CD14-positive monocyte (primary cell): ENCODE results near the gene PPP1R1A. TPM values are rescaled to one million over a fixed set of nuclear protein-coding genes. Genes with fewer than 3 reads are reported as not detected.
A peak's percentile ranks its signal among the peaks of the same experiment; 100 is the strongest.

Source experiments
- DNase-seq, 3 donors: peaks; one replicate each; pipeline ENCODE4 v3.0.0-alpha.2; 2011 to 2022
- H2AFZ ChIP-seq: 2 replicates; pipeline ENCODE4 v1.6.0; 2012; ENCODE audit warnings: mild to moderate bottlenecking, low read depth, low read length, inconsistent platforms; ENCODE audit not compliant: insufficient read depth, poor library complexity, severe bottlenecking
- H3K27ac ChIP-seq, 2 donors: 1 replicate in 1 of 2; 2 replicates in 1 of 2; pipeline ENCODE4 v1.5.1; 2012 to 2013; ENCODE audit warnings: low read length in 2 of 2, control low read depth in 1 of 2, inconsistent platforms in 1 of 2, low read depth in 1 of 2, mild to moderate bottlenecking in 1 of 2
- H3K27me3 ChIP-seq, 2 donors: one replicate each; pipeline versions ENCODE4 v1.6.0 to v1.6.1; 2011 to 2013; ENCODE audit warnings: low read length in 2 of 2; ENCODE audit not compliant: control insufficient read depth in 2 of 2, insufficient read depth in 2 of 2
- H3K36me3 ChIP-seq, 2 donors: replicated peaks in 1 of 2; 1 replicate in 1 of 2; 2 replicates in 1 of 2; pipeline versions ENCODE4 v1.5.1 to v1.6.1; 2012 to 2013; ENCODE audit warnings: low read length in 2 of 2, control low read depth in 1 of 2, inconsistent platforms in 1 of 2, mild to moderate bottlenecking in 1 of 2; ENCODE audit not compliant: insufficient read depth in 2 of 2, control insufficient read depth in 1 of 2
- H3K4me1 ChIP-seq, 2 donors: 1 replicate in 1 of 2; 2 replicates in 1 of 2; pipeline versions ENCODE4 v1.5.1 to v1.6.1; 2012 to 2013; ENCODE audit warnings: low read length in 2 of 2, control low read depth in 1 of 2, inconsistent platforms in 1 of 2, mild to moderate bottlenecking in 1 of 2, moderate library complexity in 1 of 2; ENCODE audit not compliant: insufficient read depth in 2 of 2, control insufficient read depth in 1 of 2
- H3K4me2 ChIP-seq: replicated peaks from 2 replicates; pipeline ENCODE3; 2012; ENCODE audit warnings: low read length, moderate library complexity, mild to moderate bottlenecking; ENCODE audit not compliant: poor library complexity, severe bottlenecking; ENCODE audit errors: extremely low read depth
- H3K4me3 ChIP-seq, 3 experiments: fragments of 200-600 bp in 1 of 3; sonication (generic) in 1 of 3; replicated peaks in 1 of 3; 1 replicate in 2 of 3; 2 replicates in 1 of 3; pipeline ENCODE4 v1.5.1; 2011 to 2013; ENCODE audit warnings: low read length in 3 of 3, mild to moderate bottlenecking in 3 of 3, control low read depth in 2 of 3, low read depth in 2 of 3, inconsistent platforms in 1 of 3, moderate library complexity in 1 of 3
- H3K79me2 ChIP-seq: 2 replicates; pipeline ENCODE4 v1.6.0; 2012; ENCODE audit warnings: mild to moderate bottlenecking, control low read depth, inconsistent platforms, low read length, moderate library complexity; ENCODE audit not compliant: insufficient read depth
- H3K9ac ChIP-seq: 2 replicates; pipeline ENCODE4 v1.6.0; 2017; ENCODE audit warnings: low read length, mild to moderate bottlenecking; ENCODE audit not compliant: insufficient read depth, poor library complexity, severe bottlenecking
- H3K9me3 ChIP-seq, 2 donors: replicated peaks in 1 of 2; 1 replicate in 1 of 2; 2 replicates in 1 of 2; pipeline versions ENCODE4 v1.5.1 to v1.6.1; 2012 to 2013; ENCODE audit warnings: low read length in 2 of 2, control low read depth in 1 of 2; ENCODE audit not compliant: control insufficient read depth in 1 of 2, insufficient read depth in 1 of 2
- H4K20me1 ChIP-seq: 2 replicates; pipeline ENCODE4 v1.6.0; 2012; ENCODE audit warnings: mild to moderate bottlenecking, low read length, control low read depth, moderate library complexity; ENCODE audit not compliant: insufficient read depth
- H3K27ac Mint-ChIP-seq, 7 donors: one replicate each; pipeline ENCODE4 v1.8.0; 2020; ENCODE audit warnings: mild to moderate bottlenecking in 7 of 7, mixed read lengths in 7 of 7, moderate library complexity in 6 of 7, inconsistent platforms in 2 of 7
- H3K27me3 Mint-ChIP-seq, 3 donors: one replicate each; pipeline ENCODE4 v1.8.0; 2021 to 2022; ENCODE audit warnings: low read depth in 3 of 3, mild to moderate bottlenecking in 3 of 3, mixed read lengths in 3 of 3, moderate library complexity in 3 of 3, inconsistent platforms in 1 of 3
- H3K36me3 Mint-ChIP-seq, 2 donors: one replicate each; pipeline ENCODE4 v1.8.0; 2020; ENCODE audit warnings: mixed read lengths in 2 of 2, inconsistent platforms in 1 of 2, mild to moderate bottlenecking in 1 of 2
- H3K4me1 Mint-ChIP-seq: one replicate; pipeline ENCODE4 v1.8.0; 2020; ENCODE audit warnings: mild to moderate bottlenecking, mixed read lengths
- H3K4me3 Mint-ChIP-seq, 2 donors: one replicate each; pipeline ENCODE4 v1.8.0; 2020; ENCODE audit warnings: mild to moderate bottlenecking in 2 of 2, mixed read lengths in 2 of 2, moderate library complexity in 1 of 2
- H3K9me3 Mint-ChIP-seq, 7 donors: one replicate each; pipeline ENCODE4 v1.8.0; 2020 to 2022; ENCODE audit warnings: mixed read lengths in 7 of 7, mild to moderate bottlenecking in 6 of 7, moderate library complexity in 6 of 7, inconsistent platforms in 2 of 7
- WGBS: methylation state at CpG from one replicate; pipeline ENCODE4 v1.1.5; 2013; ENCODE audit warnings: missing lambda C conversion rate; ENCODE audit not compliant: insufficient coverage; 5-methylcytosine and 5-hydroxymethylcytosine counted together
- intact Hi-C, 2 donors: fragments of 100-400 bp; cut with micrococcal nuclease; formaldehyde crosslinking; loops; one replicate each; pipeline versions ENCODE4 v1.15.0 to v1.15.1; 2023
- polyA plus RNA-seq, 3 donors: library from polyadenylated mRNA; depleted of rRNA in 1 of 3; unstranded in 2 of 3; stranded (reverse) in 1 of 3; fragments of 300-500 nt in 2 of 3; fragments of >200 nt in 1 of 3; fragmentation: Illumina TruSeq in 2 of 3; gene quantifications; 1 replicate in 2 of 3; 2 replicates in 1 of 3; pipeline ENCODE4 v1.2.3, GENCODE V29; 2012 to 2021
- TF ChIP-seq, protein P1 (sequence below): fragments of 200-600 bp; IDR thresholded peaks from one replicate; pipeline ENCODE4 v1.8.0; 2022; ENCODE audit warnings: antibody characterized with exemption, mild to moderate bottlenecking

Gene PPP1R1A
- polyA plus RNA-seq, 3 donors = not detected

DNA sequence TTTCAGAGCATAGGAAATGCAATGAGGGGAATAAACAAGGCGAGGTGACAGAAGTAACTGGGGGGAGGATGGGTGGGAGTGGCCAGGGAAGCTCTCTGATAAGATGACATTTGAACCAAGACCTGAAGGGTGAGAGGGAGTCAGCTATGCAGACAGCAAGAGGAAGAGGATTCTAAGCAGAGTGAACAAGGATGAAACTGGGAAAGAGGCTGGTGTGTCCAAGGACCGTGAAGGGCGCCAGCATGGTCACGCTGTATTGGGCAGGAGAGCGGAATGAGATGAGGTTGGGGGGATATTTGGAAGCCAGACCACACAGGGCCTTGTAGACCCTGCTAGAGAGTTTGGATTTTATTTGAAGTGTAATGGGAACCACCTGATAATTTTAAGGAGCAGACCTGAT, 10.5 kb upstream of the PPP1R1A start:
- no peak overlapping the region for H3K4me3 Mint-ChIP-seq
- no peaks in the 10 kb centered on the region for H3K9me3 Mint-ChIP-seq
- Histone ChIP-seq H3K79me2 (no peaks in the 10 kb centered on the region), H3K4me1 (no peaks in the 10 kb centered on the region), H3K9me3 (no peaks in the 10 kb centered on the region), H3K4me2 (no peak overlapping the region), H3K4me3 (no peak overlapping the region), H3K36me3 (no peaks in the 10 kb centered on the region), H3K27me3 (no peaks in the 10 kb centered on the region), H2AFZ (no peak overlapping the region), H3K9ac (no peak overlapping the region), H3K27ac (no peak overlapping the region), H4K20me1 (no peaks in the 10 kb centered on the region)
- H3K4me1 Mint-ChIP-seq = peaks cover 7% of the 10 kb centered on the region
- H3K27ac Mint-ChIP-seq = no peak overlapping the region
- intact Hi-C loops = no loop called here
- WGBS = 98% methylated on average over 5 of the region's 5 CpGs
- peaks cover 4 to 10% (median 8%) of the 10 kb centered on the region in 3 donors for H3K27me3 Mint-ChIP-seq
- H3K36me3 Mint-ChIP-seq = no peaks in the 10 kb centered on the region
- TF ChIP-seq, protein P1, sequence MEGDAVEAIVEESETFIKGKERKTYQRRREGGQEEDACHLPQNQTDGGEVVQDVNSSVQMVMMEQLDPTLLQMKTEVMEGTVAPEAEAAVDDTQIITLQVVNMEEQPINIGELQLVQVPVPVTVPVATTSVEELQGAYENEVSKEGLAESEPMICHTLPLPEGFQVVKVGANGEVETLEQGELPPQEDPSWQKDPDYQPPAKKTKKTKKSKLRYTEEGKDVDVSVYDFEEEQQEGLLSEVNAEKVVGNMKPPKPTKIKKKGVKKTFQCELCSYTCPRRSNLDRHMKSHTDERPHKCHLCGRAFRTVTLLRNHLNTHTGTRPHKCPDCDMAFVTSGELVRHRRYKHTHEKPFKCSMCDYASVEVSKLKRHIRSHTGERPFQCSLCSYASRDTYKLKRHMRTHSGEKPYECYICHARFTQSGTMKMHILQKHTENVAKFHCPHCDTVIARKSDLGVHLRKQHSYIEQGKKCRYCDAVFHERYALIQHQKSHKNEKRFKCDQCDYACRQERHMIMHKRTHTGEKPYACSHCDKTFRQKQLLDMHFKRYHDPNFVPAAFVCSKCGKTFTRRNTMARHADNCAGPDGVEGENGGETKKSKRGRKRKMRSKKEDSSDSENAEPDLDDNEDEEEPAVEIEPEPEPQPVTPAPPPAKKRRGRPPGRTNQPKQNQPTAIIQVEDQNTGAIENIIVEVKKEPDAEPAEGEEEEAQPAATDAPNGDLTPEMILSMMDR = no peak
- DNase-seq = no peak

- H3K4me3 ChIP-seq = no peak overlapping the region
- Mint-ChIP-seq H3K36me3 (no peaks in the 10 kb centered on the region), H3K27me3 (peaks cover 8 to 19% (median 13%) of the 10 kb centered on the region in 3 donors), H3K4me1 (peaks cover 2% of the 10 kb centered on the region), H3K9me3 (no peaks in the 10 kb centered on the region), H3K27ac (no peak overlapping the region), H3K4me3 (no peak overlapping the region)
- TF ChIP-seq, protein P1 = peak; percentile 86
- H3K4me1 ChIP-seq = no peaks in the 10 kb centered on the region
- H3K79me2 ChIP-seq = no peaks in the 10 kb centered on the region
- H3K9me3 ChIP-seq = no peaks in the 10 kb centered on the region
- no peak overlapping the region for H2AFZ ChIP-seq
- H3K27ac ChIP-seq = no peak overlapping the region
- H3K27me3 ChIP-seq = no peaks in the 10 kb centered on the region
- no peak overlapping the region for H3K9ac ChIP-seq
- H3K36me3 ChIP-seq = no peaks in the 10 kb centered on the region
- intact Hi-C loops = no loop called here
- H4K20me1 ChIP-seq = no peaks in the 10 kb centered on the region
- H3K4me2 ChIP-seq = no peak overlapping the region
- WGBS = 34% methylated on average over 3 of the region's 3 CpGs
- DNase-seq = peak; percentile 31 to 46 (median 44)
Measured at GRCh38 chr12:54596526-54596946, 8.1 kb upstream of the PPP1R1A start.
